ENCODE data around the gene OR13C8.
"Not testable (repeated sequence)": the region's sequence is repeated elsewhere in the genome, so short reads cannot be mapped to it uniquely, and the experiment has no call there.

Gene OR13C8

DNA sequence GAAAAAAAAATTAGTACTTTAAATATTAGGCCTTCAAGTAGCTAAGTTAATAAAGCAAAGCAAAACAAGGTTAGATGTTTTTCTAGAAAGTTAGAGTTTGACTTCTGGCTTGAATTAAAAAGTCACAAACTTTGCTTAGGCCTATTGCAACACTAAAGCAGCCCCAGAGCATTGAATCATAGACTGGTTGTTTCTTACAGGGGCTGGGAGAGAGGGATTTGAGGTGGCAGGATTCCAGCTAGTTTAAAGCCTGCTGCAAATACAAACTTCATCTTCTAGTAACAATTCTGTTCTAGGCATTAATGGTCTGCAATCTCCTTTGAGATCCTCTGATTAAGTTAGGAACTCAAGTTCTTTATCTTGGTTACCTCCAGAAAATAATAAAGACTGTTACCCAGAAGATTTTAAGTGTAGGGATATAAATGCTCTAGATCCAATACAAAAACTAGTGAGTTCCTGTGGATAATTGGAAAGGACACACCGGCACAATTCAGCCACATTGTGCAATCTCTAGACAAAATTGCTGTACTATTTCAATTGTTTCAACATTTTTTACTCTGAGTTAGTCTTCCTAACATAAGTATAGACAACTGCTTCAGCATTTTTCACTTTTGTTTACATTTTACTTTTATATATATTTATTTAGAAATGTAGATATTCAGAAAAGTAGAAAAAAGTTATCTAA is 17.7 kb downstream of the OR13C8 start:
- H3K4me3 Mint-ChIP-seq = no peak overlapping the region
- H3K4me1 Mint-ChIP-seq (ENCODE audit: low read depth) = no peaks in the 10 kb centered on the region
- no peak for DNase-seq (ENCODE audit: low spot score)
- H3K27me3 Mint-ChIP-seq (ENCODE audit: low read depth) = no peaks in the 10 kb centered on the region
- H3K9me3 Mint-ChIP-seq = no peaks in the 10 kb centered on the region
- H3K27ac Mint-ChIP-seq = no peak overlapping the region
- no peaks in the 10 kb centered on the region for H3K36me3 Mint-ChIP-seq (ENCODE audit: low read depth)

DNA sequence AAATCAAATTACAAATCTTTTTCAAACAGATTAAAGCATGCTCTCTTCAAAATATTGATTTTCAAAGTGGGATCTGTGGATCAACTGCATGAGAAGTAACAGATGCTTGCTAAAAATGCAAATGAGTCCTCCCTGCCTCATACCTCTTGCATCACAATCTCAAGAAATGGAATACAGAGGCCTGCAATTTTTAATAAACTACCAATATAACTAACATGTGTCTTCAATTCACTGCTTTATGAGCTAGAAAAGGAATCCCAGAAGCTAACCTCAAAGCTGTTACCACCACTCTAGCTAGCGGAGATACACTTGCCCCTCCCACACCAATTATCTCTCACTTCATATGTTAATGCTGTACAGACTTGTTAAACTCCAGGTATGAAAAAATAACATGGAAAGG is 20.7 kb downstream of the OR13C8 start:
- no peaks in the 10 kb centered on the region for H3K36me3 Mint-ChIP-seq (ENCODE audit: low read depth)
- H3K27ac Mint-ChIP-seq = no peak overlapping the region
- H3K4me1 Mint-ChIP-seq (ENCODE audit: low read depth) = no peaks in the 10 kb centered on the region
- no peak overlapping the region for H3K4me3 Mint-ChIP-seq
- no peaks in the 10 kb centered on the region for H3K27me3 Mint-ChIP-seq (ENCODE audit: low read depth)
- DNase-seq (ENCODE audit: low spot score) = no peak
- no peaks in the 10 kb centered on the region for H3K9me3 Mint-ChIP-seq

DNA sequence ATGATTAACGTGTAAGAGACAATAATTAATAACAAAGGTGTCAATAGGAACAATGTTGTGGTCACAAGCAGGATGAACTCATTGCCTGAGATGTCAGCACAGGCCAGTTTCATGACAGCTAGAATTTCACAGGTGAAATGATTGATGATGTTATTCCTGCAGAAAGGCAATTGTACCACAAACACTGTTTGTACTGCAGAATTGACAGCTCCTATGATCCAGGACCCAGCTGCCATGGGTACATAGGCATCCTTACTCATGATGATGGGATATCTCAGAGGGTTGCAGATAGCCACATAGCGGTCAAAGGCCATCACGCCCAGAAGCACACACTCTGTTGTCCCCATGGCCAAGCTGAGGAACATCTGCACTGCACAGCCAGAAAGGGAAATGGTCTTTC is 29.8 kb downstream of the OR13C8 start:
- not testable (repeated sequence) for H3K27me3 Mint-ChIP-seq (ENCODE audit: low read depth); H3K36me3 Mint-ChIP-seq (ENCODE audit: low read depth); H3K9me3 Mint-ChIP-seq; H3K4me1 Mint-ChIP-seq (ENCODE audit: low read depth); H3K4me3 Mint-ChIP-seq; DNase-seq (ENCODE audit: low spot score); H3K27ac Mint-ChIP-seq

DNA sequence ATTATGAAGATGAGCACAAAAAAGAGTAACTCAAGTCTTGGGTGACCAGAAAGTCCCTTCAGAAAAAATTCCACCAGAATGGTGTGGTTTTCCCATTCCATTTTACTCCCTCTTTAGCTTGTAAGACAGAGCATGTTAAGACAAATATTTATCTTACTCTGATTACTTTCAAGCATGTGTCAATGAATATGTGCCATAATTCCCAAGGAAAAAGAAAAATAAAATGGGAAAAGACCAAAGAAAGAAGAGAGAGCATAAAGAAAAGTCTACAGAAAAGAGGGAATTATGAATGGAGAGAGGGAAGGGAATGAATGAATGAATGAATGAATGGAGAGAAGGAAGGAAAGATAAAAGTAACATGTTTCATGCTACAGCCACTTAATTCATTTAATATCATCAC is 30.3 kb downstream of the OR13C8 start, which contains the start of gene OR13C5:
TSS of gene OR13C5 (minus strand) at position 101 of the 400 bp plus-strand sequence. CDS start at position 101, 0 bp downstream.
- not testable (repeated sequence) for H3K4me3 Mint-ChIP-seq; H3K9me3 Mint-ChIP-seq; H3K36me3 Mint-ChIP-seq (ENCODE audit: low read depth); H3K27me3 Mint-ChIP-seq (ENCODE audit: low read depth); DNase-seq (ENCODE audit: low spot score); H3K27ac Mint-ChIP-seq; H3K4me1 Mint-ChIP-seq (ENCODE audit: low read depth)

DNA sequence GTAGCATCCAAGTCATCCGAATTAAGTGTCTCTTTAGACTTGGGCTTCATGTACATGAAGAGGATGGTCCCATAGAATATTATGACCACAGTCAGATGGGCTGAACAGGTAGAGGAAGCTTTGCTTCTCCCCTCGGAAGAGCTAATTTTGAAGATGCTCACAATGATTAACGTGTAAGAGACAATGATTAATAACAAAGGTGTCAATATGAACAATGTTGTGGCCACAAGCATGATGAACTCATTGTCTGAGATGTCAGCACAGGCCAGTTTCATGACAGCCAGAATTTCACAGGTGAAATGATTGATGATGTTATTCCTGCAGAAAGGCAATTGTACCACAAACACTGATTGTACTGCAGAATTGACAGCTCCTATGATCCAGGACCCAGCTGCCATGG is 35.8 kb downstream of the OR13C8 start:
- Mint-ChIP-seq H3K27ac (no peak overlapping the region), H3K4me1 (ENCODE audit: low read depth) (no peaks in the 10 kb centered on the region), H3K27me3 (ENCODE audit: low read depth) (no peaks in the 10 kb centered on the region), H3K4me3 (no peak overlapping the region), H3K9me3 (no peaks in the 10 kb centered on the region), H3K36me3 (ENCODE audit: low read depth) (no peaks in the 10 kb centered on the region)
- DNase-seq (ENCODE audit: low spot score) = no peak

DNA sequence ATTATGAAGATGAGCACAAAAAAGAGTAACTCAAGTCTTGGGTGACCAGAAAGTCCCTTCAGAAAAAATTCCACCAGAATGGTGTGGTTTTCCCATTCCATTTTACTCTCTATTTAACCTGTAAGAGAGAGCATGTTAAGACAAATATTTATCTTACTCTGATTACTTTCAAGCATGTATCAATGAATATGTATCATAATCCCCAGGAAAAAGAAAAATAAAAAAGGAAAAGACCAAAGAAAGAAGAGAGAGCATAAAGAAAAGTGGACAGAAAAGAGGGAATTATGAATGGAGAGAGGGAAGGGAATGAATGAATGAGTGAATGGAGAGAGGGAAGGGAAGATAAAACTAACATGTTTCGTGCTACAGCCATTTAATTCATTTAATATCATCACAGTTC is 36.6 kb downstream of the OR13C8 start, which contains the start of gene OR13C2:
TSS of gene OR13C2 (minus strand) at position 101 of the 400 bp plus-strand sequence. CDS start at position 101, 0 bp downstream.
- H3K9me3 Mint-ChIP-seq; DNase-seq (ENCODE audit: low spot score); H3K36me3 Mint-ChIP-seq (ENCODE audit: low read depth); H3K4me1 Mint-ChIP-seq (ENCODE audit: low read depth); H3K27me3 Mint-ChIP-seq (ENCODE audit: low read depth); H3K4me3 Mint-ChIP-seq; H3K27ac Mint-ChIP-seq: not testable (repeated sequence)

DNA sequence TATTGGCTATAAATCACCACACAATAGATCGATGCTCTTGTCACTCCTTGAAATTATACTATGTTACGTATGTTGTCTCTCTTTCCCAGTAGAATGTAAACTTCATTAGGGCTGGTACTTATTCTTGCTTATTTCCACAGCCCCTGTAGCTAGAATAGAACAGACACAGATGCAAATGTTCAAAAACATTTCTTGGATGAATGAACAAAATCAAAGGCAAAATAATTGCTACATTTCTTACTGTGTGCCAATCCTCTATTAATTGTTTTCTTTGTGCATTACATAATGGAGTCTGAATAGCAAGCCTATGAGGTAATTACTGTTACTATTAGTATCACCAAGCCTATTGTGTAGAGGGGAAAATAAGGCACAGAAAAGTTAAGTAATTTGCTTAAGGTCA is 37.2 kb downstream of the OR13C8 start:
- Mint-ChIP-seq H3K4me1 (ENCODE audit: low read depth) (no peaks in the 10 kb centered on the region), H3K27me3 (ENCODE audit: low read depth) (no peaks in the 10 kb centered on the region), H3K27ac (no peak overlapping the region), H3K9me3 (no peaks in the 10 kb centered on the region), H3K36me3 (ENCODE audit: low read depth) (no peaks in the 10 kb centered on the region), H3K4me3 (no peak overlapping the region)
- DNase-seq (ENCODE audit: low spot score) = no peak

DNA sequence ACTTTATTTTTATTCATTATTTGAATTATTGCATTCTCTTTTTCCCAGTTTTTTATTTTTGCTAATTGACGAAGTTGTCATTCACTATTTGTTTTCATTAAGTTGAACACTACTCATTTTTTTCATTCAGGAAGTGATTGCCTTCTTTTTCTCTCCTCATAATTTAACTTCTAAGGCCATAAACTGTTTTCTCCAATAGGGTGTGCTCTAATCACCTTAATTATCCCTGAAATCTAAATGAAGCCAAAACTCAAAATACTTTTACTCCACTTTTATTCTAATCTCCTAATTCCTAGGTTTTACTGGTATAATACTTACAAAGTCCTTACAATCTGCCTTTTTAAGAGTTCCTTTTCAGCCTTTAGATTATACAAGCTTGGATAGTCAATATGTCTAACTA is 39.4 kb downstream of the OR13C8 start:
- H3K36me3 Mint-ChIP-seq (ENCODE audit: low read depth) = no peaks in the 10 kb centered on the region
- no peak for DNase-seq (ENCODE audit: low spot score)
- H3K4me3 Mint-ChIP-seq = no peak overlapping the region
- H3K4me1 Mint-ChIP-seq (ENCODE audit: low read depth) = no peaks in the 10 kb centered on the region
- H3K27ac Mint-ChIP-seq = no peak overlapping the region
- H3K9me3 Mint-ChIP-seq = no peaks in the 10 kb centered on the region
- no peaks in the 10 kb centered on the region for H3K27me3 Mint-ChIP-seq (ENCODE audit: low read depth)

DNA sequence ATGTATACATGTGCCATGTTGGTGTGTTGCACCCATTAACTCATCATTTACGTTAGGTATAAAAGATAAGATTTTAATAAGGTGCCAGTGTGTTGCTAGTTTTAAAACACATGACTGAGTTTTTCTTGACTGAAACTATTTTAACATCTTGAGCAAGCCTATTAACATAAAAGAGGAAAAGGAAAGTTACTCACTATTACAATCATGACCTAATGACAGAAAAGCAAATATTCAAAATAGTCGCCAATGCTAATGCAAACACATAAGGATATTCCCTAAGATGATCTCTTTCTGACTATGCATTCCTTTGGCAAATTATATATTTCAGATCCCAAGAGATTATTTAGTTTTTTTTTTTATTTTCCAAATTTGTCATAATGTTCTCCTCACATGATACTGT is 42.2 kb downstream of the OR13C8 start:
- Mint-ChIP-seq H3K9me3 (no peaks in the 10 kb centered on the region), H3K36me3 (ENCODE audit: low read depth) (no peaks in the 10 kb centered on the region), H3K27me3 (ENCODE audit: low read depth) (no peaks in the 10 kb centered on the region), H3K4me3 (no peak overlapping the region), H3K4me1 (ENCODE audit: low read depth) (no peaks in the 10 kb centered on the region), H3K27ac (no peak overlapping the region)
- DNase-seq (ENCODE audit: low spot score) = no peak

DNA sequence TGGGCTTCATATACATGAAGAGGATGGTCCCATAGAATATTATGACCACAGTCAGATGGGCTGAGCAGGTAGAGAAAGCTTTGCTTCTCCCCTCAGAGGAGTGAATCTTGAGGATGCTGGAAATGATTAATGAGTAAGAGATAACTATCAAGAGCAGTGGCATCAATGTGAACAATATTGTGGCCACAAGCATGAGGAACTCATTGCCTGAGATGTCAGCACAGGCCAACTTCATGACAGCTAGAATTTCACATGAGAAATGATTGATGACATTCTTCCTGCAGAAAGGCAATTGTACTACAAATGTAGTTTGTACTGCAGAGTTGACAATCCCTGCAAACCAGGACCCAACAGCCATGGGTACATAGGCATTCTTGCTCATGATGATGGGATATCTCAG is 48.5 kb downstream of the OR13C8 start:
- no peak overlapping the region for H3K27ac Mint-ChIP-seq
- H3K9me3 Mint-ChIP-seq = no peaks in the 10 kb centered on the region
- H3K36me3 Mint-ChIP-seq (ENCODE audit: low read depth) = no peaks in the 10 kb centered on the region
- H3K4me1 Mint-ChIP-seq (ENCODE audit: low read depth) = no peaks in the 10 kb centered on the region
- no peak for DNase-seq (ENCODE audit: low spot score)
- no peak overlapping the region for H3K4me3 Mint-ChIP-seq
- H3K27me3 Mint-ChIP-seq (ENCODE audit: low read depth) = no peaks in the 10 kb centered on the region

DNA sequence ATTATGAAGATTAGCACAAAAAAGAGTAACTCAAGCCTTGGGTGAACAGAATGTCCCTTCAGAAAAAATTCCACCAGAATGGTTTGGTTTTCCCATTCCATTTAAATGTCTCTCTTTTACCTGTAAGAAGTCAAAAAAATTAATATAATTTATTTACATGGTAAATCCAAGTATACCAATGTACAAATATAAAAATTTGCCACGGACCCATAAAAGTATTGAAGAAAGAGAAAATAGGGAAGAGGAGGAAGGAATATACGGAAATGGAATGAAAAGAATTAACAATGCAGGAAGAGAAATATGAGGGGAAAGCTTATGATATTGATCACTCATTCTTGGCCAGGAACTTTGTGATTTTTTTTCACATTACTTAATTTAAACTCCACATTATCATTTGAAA is 49.1 kb downstream of the OR13C8 start, which contains the start of gene OR13C9:
TSS of gene OR13C9 (minus strand) at position 101 of the 400 bp plus-strand sequence. CDS start at position 101, 0 bp downstream.
- Mint-ChIP-seq H3K4me3 (no peak within 1 kb of the TSS), H3K27me3 (ENCODE audit: low read depth) (no peaks in the 10 kb centered on the region), H3K36me3 (ENCODE audit: low read depth) (no peaks in the 10 kb centered on the region), H3K9me3 (no peaks in the 10 kb centered on the region), H3K27ac (no peak within 1 kb of the TSS), H3K4me1 (ENCODE audit: low read depth) (no peaks in the 10 kb centered on the region)
- DNase-seq (ENCODE audit: low spot score) = no peak

All from T-helper 2 cell treated with Interferon-gamma antibody and Interleukin-4, amounts not matched to agents 5 μg/mL and 100 μg/mL, for 36 hours (primary cell).